Activated naive CD4-positive, alpha-beta T cell treated with anti-CD3 and anti-CD28 coated beads for 36 hours (primary cell): ENCODE data around the gene CYTH3. TPM values are rescaled to one million over a fixed set of nuclear protein-coding genes. Genes with fewer than 3 reads are reported as not detected.

Experiments
- CTCF ChIA-PET: fragments of 350-600 bp; sonication (Branson Sonifier 250); formaldehyde crosslinking; loops from one replicate; lab custom pipeline; 2021; ENCODE audit warnings: antibody characterized with exemption; lab: Charles Lee
- DNase-seq: peaks from one replicate; pipeline ENCODE4 v3.0.0-alpha.2; 2020
- H3K27ac Mint-ChIP-seq: one replicate; pipeline ENCODE4 v1.8.0; 2021; ENCODE audit warnings: mild to moderate bottlenecking, mixed read lengths
- H3K27me3 Mint-ChIP-seq: one replicate; pipeline ENCODE4 v1.8.0; 2021; ENCODE audit warnings: low read depth, mixed read lengths
- H3K36me3 Mint-ChIP-seq: one replicate; pipeline ENCODE4 v1.8.0; 2021; ENCODE audit warnings: low read depth, mixed read lengths
- H3K4me1 Mint-ChIP-seq: one replicate; pipeline ENCODE4 v1.8.0; 2021; ENCODE audit warnings: low read depth, mixed read lengths
- H3K4me3 Mint-ChIP-seq: one replicate; pipeline ENCODE4 v1.8.0; 2021; ENCODE audit warnings: mild to moderate bottlenecking, moderate library complexity, mixed read lengths
- H3K9me3 Mint-ChIP-seq: one replicate; pipeline ENCODE4 v1.8.0; 2021; ENCODE audit warnings: mixed read lengths
- intact Hi-C: fragments of 100-400 bp; cut with micrococcal nuclease; formaldehyde crosslinking; loops from one replicate; pipeline ENCODE4 v1.15.1; 2023
- total RNA-seq, 2 experiments: library from RNA; stranded (reverse); gene quantifications; one replicate each; pipeline ENCODE4 v1.2.3, GENCODE V29; 2021

Gene CYTH3
- total RNA-seq, 2 experiments from 2014 or later = 1.1 TPM

- Mint-ChIP-seq H3K4me1 (peaks cover 17% of the 10 kb centered on the region), H3K27me3 (peaks cover 10% of the 10 kb centered on the region), H3K9me3 (no peaks in the 10 kb centered on the region), H3K27ac (no peak overlapping the region), H3K36me3 (no peaks in the 10 kb centered on the region), H3K4me3 (no peak overlapping the region)
- DNase-seq = no peak
- intact Hi-C loops = no loop called here
- CTCF ChIA-PET = no interaction called here
Observed at GRCh38 chr7:6252341-6252746, 20.1 kb downstream of the CYTH3 start.

DNA sequence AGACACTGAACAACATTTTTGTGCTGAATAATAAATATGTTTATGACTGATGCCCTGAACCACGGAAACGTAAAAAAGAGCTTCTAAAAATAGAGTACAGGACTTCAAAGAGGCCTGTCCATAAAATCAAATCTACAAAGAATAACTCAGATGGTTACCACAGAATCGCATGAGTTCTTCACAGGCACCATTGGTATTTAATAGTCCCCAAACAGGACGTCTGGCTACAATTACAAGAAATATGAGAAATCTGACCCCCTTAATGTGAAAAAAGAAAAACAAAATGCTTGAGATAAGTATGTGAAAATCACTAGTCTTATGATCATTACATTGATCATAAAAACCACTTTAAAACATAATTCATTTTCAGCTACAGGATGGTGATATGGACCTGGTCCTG is 20.8 kb downstream of the CYTH3 start:
- intact Hi-C loops = no loop called here
- Mint-ChIP-seq H3K4me1 (peaks cover 10% of the 10 kb centered on the region), H3K4me3 (no peak overlapping the region), H3K36me3 (no peaks in the 10 kb centered on the region), H3K27ac (no peak overlapping the region), H3K9me3 (no peaks in the 10 kb centered on the region), H3K27me3 (peaks cover 10% of the 10 kb centered on the region)
- DNase-seq = no peak
- CTCF ChIA-PET = no interaction called here

GRCh38 chr7:6250364-6250833 is 22.0 kb downstream of the CYTH3 start:
- Mint-ChIP-seq H3K4me1 (peaks cover 3% of the 10 kb centered on the region), H3K36me3 (no peaks in the 10 kb centered on the region), H3K27ac (no peak overlapping the region), H3K9me3 (no peaks in the 10 kb centered on the region), H3K4me3 (no peak overlapping the region), H3K27me3 (peaks cover 9% of the 10 kb centered on the region)
- CTCF ChIA-PET = interaction anchor here (0.6 kb wide), 1 partner anchor 19 kb away, joined by 3 read pairs; no protein-coding TSS in a partner anchor
- intact Hi-C loops = no loop called here
- DNase-seq = peak; percentile 18

DNA sequence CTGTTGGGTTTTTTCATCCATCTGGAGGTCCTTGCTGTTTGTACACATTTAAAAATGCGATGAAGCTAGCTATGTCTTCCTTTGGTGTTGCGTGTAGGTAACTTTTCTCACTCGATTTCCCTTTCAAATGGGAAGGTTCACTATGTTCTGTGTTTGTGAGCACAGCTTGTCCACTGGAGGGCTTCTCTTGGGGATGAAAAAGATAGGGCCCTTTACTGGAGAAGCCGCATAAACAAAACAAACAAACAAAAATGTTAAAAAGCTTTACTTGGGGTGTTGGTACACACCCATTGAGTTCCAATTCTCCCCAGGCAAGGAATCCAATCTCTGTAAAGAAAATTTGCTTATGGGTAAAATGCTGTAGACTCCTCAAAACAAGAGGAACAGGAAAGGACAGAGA is 23.4 kb downstream of the CYTH3 start:
- H3K9me3 Mint-ChIP-seq = no peaks in the 10 kb centered on the region
- H3K4me3 Mint-ChIP-seq = no peak overlapping the region
- no peak overlapping the region for H3K27ac Mint-ChIP-seq
- CTCF ChIA-PET = no interaction called here
- peaks cover 3% of the 10 kb centered on the region for H3K4me1 Mint-ChIP-seq
- H3K27me3 Mint-ChIP-seq = peaks cover 5% of the 10 kb centered on the region
- intact Hi-C loops = no loop called here
- no peak for DNase-seq
- no peaks in the 10 kb centered on the region for H3K36me3 Mint-ChIP-seq

DNA sequence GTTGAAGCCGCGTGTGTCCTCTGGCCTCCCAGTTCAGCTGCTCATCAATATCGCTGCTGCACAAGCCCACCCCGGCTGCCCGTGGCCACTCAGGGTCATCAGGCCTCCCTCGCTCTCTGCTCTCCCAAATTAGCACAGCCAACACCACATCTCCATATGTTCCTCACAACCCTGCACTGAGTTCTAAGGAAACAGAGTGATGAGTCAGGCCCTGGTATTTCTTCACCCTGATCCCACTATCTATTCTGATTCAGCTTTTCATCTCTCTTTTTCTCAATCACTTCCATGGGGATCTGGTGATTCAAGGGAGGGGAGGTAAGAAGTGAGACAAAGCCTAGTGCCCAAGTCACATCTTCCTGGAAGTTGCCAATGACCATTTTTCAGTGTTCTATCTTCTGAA is 23.8 kb downstream of the CYTH3 start:
- H3K4me1 Mint-ChIP-seq = peaks cover 3% of the 10 kb centered on the region
- intact Hi-C loops = no loop called here
- CTCF ChIA-PET = no interaction called here
- peaks cover 5% of the 10 kb centered on the region for H3K27me3 Mint-ChIP-seq
- no peak overlapping the region for H3K4me3 Mint-ChIP-seq
- H3K9me3 Mint-ChIP-seq = no peaks in the 10 kb centered on the region
- DNase-seq = no peak
- no peaks in the 10 kb centered on the region for H3K36me3 Mint-ChIP-seq
- H3K27ac Mint-ChIP-seq = no peak overlapping the region

DNA sequence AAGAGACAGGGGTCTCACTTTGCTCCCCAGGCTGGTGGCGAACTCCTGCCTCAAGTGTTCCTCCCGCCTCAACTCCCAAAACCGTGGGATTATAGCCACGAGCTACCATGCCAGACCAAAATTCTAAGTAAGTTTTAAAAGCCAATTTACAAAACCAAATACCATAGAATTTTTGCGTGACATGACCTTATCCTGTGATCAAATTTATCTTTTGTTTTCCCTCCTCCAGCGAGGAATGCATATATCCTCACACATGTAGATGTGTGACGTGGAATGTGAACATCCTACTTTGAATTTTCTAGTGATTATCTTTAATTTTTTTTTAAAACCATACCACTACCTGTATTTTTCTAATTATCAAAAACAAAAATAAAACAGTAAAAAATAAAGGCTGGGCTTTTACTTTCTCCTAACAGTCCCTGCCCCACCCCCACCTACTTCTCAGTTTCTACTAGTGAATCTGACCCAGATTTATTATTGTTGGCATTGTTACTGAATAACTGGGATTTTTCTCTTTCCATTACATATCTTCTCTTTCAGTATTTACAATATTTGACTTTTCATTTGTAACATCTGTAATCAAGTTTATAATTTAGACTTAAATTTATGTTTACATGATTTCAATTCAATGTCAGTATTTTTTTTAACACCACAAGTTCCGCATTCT is 26.0 kb downstream of the CYTH3 start:
- peaks cover 3% of the 10 kb centered on the region for H3K4me1 Mint-ChIP-seq
- DNase-seq = no peak
- H3K9me3 Mint-ChIP-seq = no peaks in the 10 kb centered on the region
- H3K36me3 Mint-ChIP-seq = no peaks in the 10 kb centered on the region
- intact Hi-C loops = no loop called here
- H3K27ac Mint-ChIP-seq = no peak overlapping the region
- CTCF ChIA-PET = interaction anchor here (0.7 kb wide), 1 partner anchor 74 kb away, joined by 3 read pairs; no protein-coding TSS in a partner anchor
- H3K27me3 Mint-ChIP-seq = peaks cover 5% of the 10 kb centered on the region
- H3K4me3 Mint-ChIP-seq = no peak overlapping the region

DNA sequence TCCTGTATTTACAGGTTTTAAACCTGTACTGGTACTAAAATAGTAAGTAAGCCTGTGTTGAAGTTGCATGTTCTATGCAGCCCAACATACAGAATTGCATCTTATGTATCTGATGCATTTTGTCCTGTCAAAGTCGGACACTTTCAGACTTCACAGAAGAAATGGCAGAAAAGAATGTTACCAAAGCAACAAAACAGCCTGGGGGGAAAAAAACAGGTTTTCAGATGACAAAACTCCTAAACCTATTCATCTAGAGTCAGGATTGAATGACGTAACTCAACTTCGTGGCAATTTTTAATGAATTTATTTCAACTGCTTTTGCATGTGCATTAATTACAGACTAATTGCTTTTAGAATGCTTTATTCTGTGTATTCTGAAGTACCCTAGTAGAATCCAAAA is 28.4 kb downstream of the CYTH3 start:
- H3K4me3 Mint-ChIP-seq = no peak overlapping the region
- CTCF ChIA-PET = no interaction called here
- H3K4me1 Mint-ChIP-seq = no peaks in the 10 kb centered on the region
- peaks cover 5% of the 10 kb centered on the region for H3K27me3 Mint-ChIP-seq
- intact Hi-C loops = no loop called here
- no peak for DNase-seq
- no peak overlapping the region for H3K27ac Mint-ChIP-seq
- no peaks in the 10 kb centered on the region for H3K36me3 Mint-ChIP-seq
- H3K9me3 Mint-ChIP-seq = no peaks in the 10 kb centered on the region

- H3K9me3 Mint-ChIP-seq = no peaks in the 10 kb centered on the region
- H3K27ac Mint-ChIP-seq = no peak overlapping the region
- H3K4me3 Mint-ChIP-seq = no peak overlapping the region
- H3K4me1 Mint-ChIP-seq = no peaks in the 10 kb centered on the region
- peaks cover under 1% of the 10 kb centered on the region for H3K27me3 Mint-ChIP-seq
- CTCF ChIA-PET = interaction anchor here (0.6 kb wide), 1 partner anchor 13 kb away, joined by 5 read pairs; no protein-coding TSS in a partner anchor
- no peak for DNase-seq
- H3K36me3 Mint-ChIP-seq = no peaks in the 10 kb centered on the region
- intact Hi-C loops = no loop called here
Observed at GRCh38 chr7:6243168-6243567, 29.3 kb downstream of the CYTH3 start.

GRCh38 chr7:6242561-6242960 is 29.9 kb downstream of the CYTH3 start:
- no peaks in the 10 kb centered on the region for H3K27me3 Mint-ChIP-seq
- H3K27ac Mint-ChIP-seq = no peak overlapping the region
- DNase-seq = no peak
- intact Hi-C loops = no loop called here
- CTCF ChIA-PET = interaction anchor here (0.6 kb wide), 1 partner anchor 13 kb away, joined by 5 read pairs; no protein-coding TSS in a partner anchor
- no peaks in the 10 kb centered on the region for H3K36me3 Mint-ChIP-seq
- no peak overlapping the region for H3K4me3 Mint-ChIP-seq
- no peaks in the 10 kb centered on the region for H3K9me3 Mint-ChIP-seq
- H3K4me1 Mint-ChIP-seq = no peaks in the 10 kb centered on the region

DNA sequence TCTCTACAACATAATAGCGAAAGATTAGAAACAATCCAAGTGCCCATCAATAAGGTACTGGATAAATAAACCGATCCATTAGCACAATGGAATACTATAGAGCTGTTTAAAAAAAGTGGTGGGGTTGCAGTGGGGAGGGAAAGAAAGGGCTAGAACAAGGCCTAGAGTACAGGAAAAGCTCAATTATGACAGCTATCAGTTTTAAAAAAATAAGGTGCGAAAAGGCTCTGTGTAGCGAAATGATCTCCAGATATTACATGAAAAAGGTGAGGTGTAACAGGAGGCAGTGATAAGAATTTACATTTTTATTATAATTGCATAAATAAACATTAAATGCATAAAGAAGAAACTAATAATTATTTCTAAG is 30.8 kb downstream of the CYTH3 start:
- CTCF ChIA-PET = no interaction called here
- no peaks in the 10 kb centered on the region for H3K4me1 Mint-ChIP-seq
- no peak overlapping the region for H3K27ac Mint-ChIP-seq
- H3K36me3 Mint-ChIP-seq = no peaks in the 10 kb centered on the region
- no peaks in the 10 kb centered on the region for H3K27me3 Mint-ChIP-seq
- DNase-seq = no peak
- no peak overlapping the region for H3K4me3 Mint-ChIP-seq
- intact Hi-C loops = no loop called here
- H3K9me3 Mint-ChIP-seq = no peaks in the 10 kb centered on the region

DNA sequence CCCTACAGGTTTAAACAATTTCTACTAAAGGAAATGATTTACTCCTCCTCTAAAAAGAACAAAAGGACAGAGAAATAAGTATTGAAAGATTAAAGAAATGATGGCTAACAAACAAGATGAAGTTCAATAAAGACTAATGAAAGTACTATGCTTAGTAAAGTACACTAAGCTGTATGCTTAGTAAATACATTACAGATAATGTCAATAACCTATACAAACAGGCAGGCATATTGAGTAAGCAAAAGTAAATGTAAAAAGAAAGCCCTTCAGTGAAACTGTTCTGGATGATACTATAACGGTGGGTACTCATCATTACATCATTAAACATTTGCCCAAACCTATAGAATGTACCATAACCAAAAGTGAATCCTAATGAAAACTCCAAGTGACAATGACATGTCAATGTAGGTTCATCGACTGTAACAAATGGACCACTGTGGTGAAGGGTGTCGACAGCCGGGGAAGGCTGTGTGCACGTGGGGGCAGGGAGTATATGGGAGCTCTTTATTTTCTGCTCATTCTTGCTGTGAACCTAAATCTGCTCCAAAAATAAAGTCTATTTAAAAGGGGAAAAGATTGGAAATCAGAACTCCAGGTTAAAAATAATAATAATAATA is 34.0 kb downstream of the CYTH3 start:
- Mint-ChIP-seq H3K36me3 (no peaks in the 10 kb centered on the region), H3K4me1 (peaks cover 8% of the 10 kb centered on the region)

DNA sequence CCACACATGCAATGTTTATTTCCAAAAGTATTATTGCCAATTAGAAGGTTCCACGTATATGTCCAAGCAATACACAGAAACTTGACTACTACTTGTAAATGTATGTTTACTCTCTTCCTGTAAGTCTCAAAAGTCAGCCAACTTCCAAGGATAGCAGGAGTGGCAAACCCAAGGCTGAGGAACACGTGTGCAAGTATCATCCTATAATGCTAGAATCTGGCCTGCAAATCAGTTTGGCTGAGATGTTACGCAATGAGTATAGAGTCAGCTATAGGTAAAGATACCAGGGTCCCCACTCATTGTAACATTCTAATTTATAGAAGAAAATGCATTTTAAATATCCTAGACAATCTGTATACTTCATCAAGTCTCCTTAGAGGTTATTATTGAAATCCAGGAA is 34.7 kb downstream of the CYTH3 start:
- H3K4me1 Mint-ChIP-seq = peaks cover 11% of the 10 kb centered on the region
- no peaks in the 10 kb centered on the region for H3K9me3 Mint-ChIP-seq
- no peak overlapping the region for H3K4me3 Mint-ChIP-seq
- intact Hi-C loops = no loop called here
- H3K27me3 Mint-ChIP-seq = no peaks in the 10 kb centered on the region
- no peak overlapping the region for H3K27ac Mint-ChIP-seq
- no peak for DNase-seq
- no peaks in the 10 kb centered on the region for H3K36me3 Mint-ChIP-seq
- CTCF ChIA-PET = interaction anchor here (0.6 kb wide), 1 partner anchor 852 kb away, joined by 3 read pairs; no protein-coding TSS in a partner anchor

More for the DNA sequence above, 34.0 kb downstream of the CYTH3 start:
- Mint-ChIP-seq H3K27me3 (no peaks in the 10 kb centered on the region), H3K9me3 (no peaks in the 10 kb centered on the region), H3K4me3 (no peak overlapping the region), H3K27ac (no peak overlapping the region)
- DNase-seq = no peak
- intact Hi-C loops = no loop called here
- CTCF ChIA-PET = no interaction called here

DNA sequence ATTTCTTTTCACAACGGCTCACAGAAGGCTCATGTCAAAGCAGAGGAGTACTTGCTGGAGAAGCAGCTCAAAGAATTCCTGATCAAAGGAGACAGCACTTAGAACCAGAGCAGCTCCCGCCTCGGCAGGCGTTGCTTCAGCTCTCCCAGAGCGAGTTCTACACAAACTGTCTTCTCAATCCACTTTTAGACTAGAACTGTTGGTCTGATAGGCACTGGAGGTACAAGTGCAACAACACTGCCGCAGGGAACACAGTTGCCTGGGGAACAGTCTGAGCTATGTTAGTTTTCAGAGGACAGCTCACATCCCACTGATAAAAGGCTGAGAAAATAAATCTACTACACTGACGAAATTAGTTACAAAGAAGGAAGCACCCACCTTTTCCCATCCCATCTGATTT is 35.4 kb downstream of the CYTH3 start:
- no peak for DNase-seq
- no peak overlapping the region for H3K4me3 Mint-ChIP-seq
- no peaks in the 10 kb centered on the region for H3K9me3 Mint-ChIP-seq
- H3K36me3 Mint-ChIP-seq = no peaks in the 10 kb centered on the region
- H3K4me1 Mint-ChIP-seq = peaks cover 13% of the 10 kb centered on the region
- H3K27ac Mint-ChIP-seq = no peak overlapping the region
- H3K27me3 Mint-ChIP-seq = no peaks in the 10 kb centered on the region
- intact Hi-C loops = no loop called here
- CTCF ChIA-PET = interaction anchor here (1.0 kb wide), 1 partner anchor 29 kb away, joined by 4 read pairs; no protein-coding TSS in a partner anchor
